Common myeloid progenitor, CD34-positive (primary cell): Measurements from ENCODE around the gene DCBLD1.

Experiments
- CTCF ChIA-PET: fragments of 350-600 bp; sonication (Branson Sonifier 250); formaldehyde crosslinking; loops from one replicate; lab custom pipeline; 2021; ENCODE audit warnings: antibody characterized with exemption; lab: Charles Lee
- POLR2A ChIA-PET: fragments of 350-600 bp; sonication (Branson Sonifier 250); formaldehyde crosslinking; loops from one replicate; lab custom pipeline; 2021; ENCODE audit warnings: antibody characterized with exemption; lab: Charles Lee
- DNase-seq, 3 donors: peaks; one replicate each; pipeline versions ENCODE4 v3.0.0 to v3.0.0-alpha.2; 2013
- H3K27ac ChIP-seq, 2 experiments: 1 replicate in 1 of 2; 2 replicates in 1 of 2; pipeline ENCODE4 v1.7.0; 2013; ENCODE audit warnings: inconsistent platforms in 2 of 2, low read length in 2 of 2, mild to moderate bottlenecking in 2 of 2, low read depth in 1 of 2, moderate library complexity in 1 of 2; ENCODE audit not compliant: severe bottlenecking in 2 of 2, insufficient read depth in 1 of 2, poor library complexity in 1 of 2
- H3K27me3 ChIP-seq, 5 experiments: replicated peaks in 2 of 5; 1 replicate in 3 of 5; 2 replicates in 2 of 5; pipeline versions ENCODE4 v1.6.1 to v1.7.0; 2013; ENCODE audit warnings: low read length in 4 of 5, mild to moderate bottlenecking in 2 of 5, moderate library complexity in 2 of 5, inconsistent platforms in 1 of 5; ENCODE audit not compliant: insufficient read depth in 5 of 5, control insufficient read depth in 4 of 5
- H3K36me3 ChIP-seq, 4 experiments: 1 replicate in 2 of 4; 2 replicates in 2 of 4; pipeline versions ENCODE4 v1.6.1 to v1.7.0; 2013; ENCODE audit warnings: low read length in 3 of 4, control low read depth in 1 of 4, mild to moderate bottlenecking in 1 of 4; ENCODE audit not compliant: control insufficient read depth in 4 of 4, insufficient read depth in 4 of 4
- H3K4me1 ChIP-seq, 4 experiments: 1 replicate in 3 of 4; 2 replicates in 1 of 4; pipeline versions ENCODE4 v1.6.1 to v1.7.1; 2013; ENCODE audit warnings: low read length in 3 of 4, mild to moderate bottlenecking in 3 of 4, control low read depth in 1 of 4, inconsistent platforms in 1 of 4, moderate library complexity in 1 of 4; ENCODE audit not compliant: control insufficient read depth in 4 of 4, insufficient read depth in 4 of 4; ENCODE audit errors: control extremely low read depth in 1 of 4
- H3K4me3 ChIP-seq, 7 experiments: 1 replicate in 4 of 7; 2 replicates in 3 of 7; pipeline versions ENCODE4 v1.5.1 to v1.7.0; 2013; ENCODE audit warnings: mild to moderate bottlenecking in 7 of 7, low read length in 6 of 7, moderate library complexity in 6 of 7, inconsistent platforms in 2 of 7, low read depth in 2 of 7, control low read depth in 1 of 7; ENCODE audit not compliant: insufficient read depth in 4 of 7, control insufficient read depth in 1 of 7; ENCODE audit errors: extremely low read depth in 1 of 7
- H3K9me3 ChIP-seq, 5 experiments: 1 replicate in 4 of 5; 2 replicates in 1 of 5; pipeline versions ENCODE4 v1.6.1 to v1.7.1; 2013; ENCODE audit warnings: low read length in 4 of 5, mild to moderate bottlenecking in 2 of 5, inconsistent platforms in 1 of 5, low read depth in 1 of 5, moderate library complexity in 1 of 5; ENCODE audit not compliant: control insufficient read depth in 4 of 5, insufficient read depth in 2 of 5; ENCODE audit errors: control extremely low read depth in 1 of 5
- WGBS: methylation state at CpG from one replicate; pipeline ENCODE4 v1.1.5; 2013; ENCODE audit not compliant: insufficient coverage; 5-methylcytosine and 5-hydroxymethylcytosine counted together

Gene DCBLD1

DNA sequence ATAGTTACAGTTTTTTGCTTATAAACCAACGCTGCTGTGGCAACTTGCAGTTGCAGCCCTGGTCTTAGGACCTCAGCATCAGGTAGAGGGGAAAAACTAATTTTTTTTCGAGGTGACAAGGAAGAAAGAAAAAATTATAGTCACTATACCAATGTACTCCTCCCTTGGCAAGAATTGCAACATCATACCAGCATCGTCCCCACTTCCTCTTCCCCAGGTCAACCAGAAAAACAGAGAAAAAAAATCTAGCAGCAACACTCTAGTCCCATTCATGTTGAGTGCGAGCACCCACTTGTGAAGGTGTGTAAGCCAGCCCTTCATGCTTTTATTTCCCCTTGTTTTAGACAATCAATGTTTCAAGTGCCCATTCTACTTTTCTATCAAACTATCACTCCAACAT, 13.1 kb upstream of the DCBLD1 start:
- POLR2A ChIA-PET = no interaction called here
- DNase-seq = peak in 2 of 3 donors; percentile 69 to 73
- no peak overlapping the region for H3K27ac ChIP-seq
- no peaks in the 10 kb centered on the region for H3K36me3 ChIP-seq
- CTCF ChIA-PET = interaction anchor here (0.9 to 1.7 kb wide), 3 partner anchors 10 to 82 kb away, joined by 3 to 13 read pairs (median 3); no protein-coding TSS in a partner anchor
- no peaks in the 10 kb centered on the region for H3K9me3 ChIP-seq
- 73% methylated on average over 1 of the region's 4 CpGs for WGBS
- H3K4me1 ChIP-seq = peaks cover 0 to 10% (median 7%) of the 10 kb centered on the region in 4 experiments
- H3K4me3 ChIP-seq = no peak overlapping the region
- peaks cover 0 to 3% (median 0%) of the 10 kb centered on the region in 5 experiments for H3K27me3 ChIP-seq

GRCh38 chr6:117469791-117470190, 12.7 kb upstream of the DCBLD1 start:
- Histone ChIP-seq H3K36me3 (no peaks in the 10 kb centered on the region), H3K4me3 (no peak overlapping the region), H3K27me3 (peaks cover 0 to 3% (median 0%) of the 10 kb centered on the region in 5 experiments), H3K27ac (no peak overlapping the region), H3K9me3 (no peaks in the 10 kb centered on the region), H3K4me1 (peaks cover 0 to 10% (median 7%) of the 10 kb centered on the region in 4 experiments)
- ChIA-PET POLR2A (no interaction called here), CTCF (no interaction called here)
- 96% methylated on average over 3 of the region's 3 CpGs for WGBS
- DNase-seq = no peak

DNA sequence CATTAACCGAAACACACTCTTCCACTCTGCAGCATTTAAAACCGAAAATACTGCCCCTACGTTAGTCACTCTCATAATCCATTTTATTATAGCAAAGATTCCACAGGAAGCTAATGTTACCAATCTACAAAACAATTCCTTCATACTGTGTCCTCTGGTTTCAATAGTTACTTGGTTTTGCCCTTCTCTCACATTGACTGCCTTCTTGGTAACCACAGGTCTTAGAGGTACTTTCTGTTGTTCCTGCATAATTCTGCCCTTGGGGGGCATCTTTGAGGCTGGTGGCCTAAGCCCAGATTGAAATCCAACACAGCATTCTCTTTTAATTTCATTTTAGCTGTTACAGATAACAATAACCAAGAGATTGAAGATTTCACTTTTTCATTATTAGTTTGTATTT, 9.8 kb upstream of the DCBLD1 start:
- no peaks in the 10 kb centered on the region for H3K27me3 ChIP-seq
- ChIA-PET POLR2A (no interaction called here), CTCF (no interaction called here)

DNA sequence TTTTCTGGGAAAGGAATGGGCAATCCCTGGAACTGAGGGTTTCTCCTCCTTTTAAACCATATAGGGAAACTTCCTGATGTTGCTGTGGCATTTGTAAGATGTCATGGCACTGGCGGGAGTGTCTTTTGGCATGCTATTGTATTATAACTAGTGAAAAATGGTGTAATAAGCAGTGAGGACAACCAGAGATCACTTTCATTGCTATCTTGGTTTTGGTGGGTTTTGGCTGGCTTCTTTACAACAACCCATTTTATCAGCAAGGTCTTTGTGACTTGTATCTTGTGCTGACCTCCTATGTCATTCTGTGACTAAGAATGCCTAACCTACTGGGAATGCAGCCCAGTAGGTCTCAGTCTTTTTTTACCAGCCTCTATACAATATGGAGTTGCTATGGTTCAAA, 9.1 kb upstream of the DCBLD1 start:
- Histone ChIP-seq H3K9me3 (no peaks in the 10 kb centered on the region), H3K36me3 (no peaks in the 10 kb centered on the region), H3K4me3 (no peak overlapping the region), H3K27ac (no peak overlapping the region), H3K27me3 (no peaks in the 10 kb centered on the region), H3K4me1 (peaks cover 0 to 10% (median 7%) of the 10 kb centered on the region in 4 experiments)
- no peak for DNase-seq
- ChIA-PET CTCF (no interaction called here), POLR2A (interaction anchor here (0.5 kb wide), 1 partner anchor 74 kb away, joined by 3 read pairs; no protein-coding TSS in a partner anchor)
- no CpG with 5 or more reads among the region's 1 CpG for WGBS

More for the DNA sequence above, 9.8 kb upstream of the DCBLD1 start:
- whole genome bisulfite sequencing = 96% methylated on average over 3 of the region's 3 CpGs
- no peaks in the 10 kb centered on the region for H3K9me3 ChIP-seq
- peaks cover 0 to 10% (median 7%) of the 10 kb centered on the region in 4 experiments for H3K4me1 ChIP-seq
- DNase-seq = no peak
- H3K4me3 ChIP-seq = no peak overlapping the region
- H3K36me3 ChIP-seq = no peaks in the 10 kb centered on the region
- no peak overlapping the region for H3K27ac ChIP-seq

DNA sequence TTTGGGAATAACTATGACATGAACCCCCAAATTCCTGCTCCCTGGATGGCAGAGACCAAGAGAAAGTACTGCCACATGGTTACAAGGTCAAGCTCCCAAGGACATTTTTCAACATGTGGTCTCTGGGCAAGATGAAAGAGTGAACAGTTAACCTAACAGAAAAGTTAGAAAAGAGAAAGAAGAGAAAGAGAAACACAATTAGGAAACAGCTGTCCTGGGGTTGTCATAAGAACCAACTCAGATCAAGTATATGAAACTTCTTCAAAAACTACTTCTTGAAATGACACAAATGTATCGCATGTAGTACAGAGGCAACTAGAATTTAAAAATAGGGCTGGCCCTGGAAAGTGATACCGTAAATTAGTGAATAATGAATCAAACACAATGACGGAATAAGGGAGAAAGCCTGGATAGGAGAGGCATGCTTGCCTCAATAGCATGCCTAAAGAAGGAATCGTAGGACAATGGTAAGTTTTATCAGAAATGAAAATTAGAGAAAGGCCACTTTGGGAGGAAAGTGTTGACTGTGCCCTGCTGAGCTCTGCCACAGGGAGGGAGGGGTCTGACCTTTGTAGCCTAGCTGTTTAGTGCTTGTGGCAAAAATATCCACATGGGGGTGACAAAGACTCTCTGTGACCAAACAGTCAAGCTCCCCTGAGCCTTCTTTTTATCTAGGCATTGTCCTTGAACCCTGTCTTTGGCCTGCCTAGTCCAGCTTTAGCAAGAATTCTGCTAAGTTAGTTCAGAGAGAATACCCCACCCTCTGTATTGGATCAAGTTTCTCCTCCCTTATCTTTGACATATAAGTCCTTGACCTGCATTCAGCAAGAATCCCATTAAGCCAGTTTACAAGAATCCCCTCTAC, 4.3 kb upstream of the DCBLD1 start:
- Histone ChIP-seq H3K27ac (no peak overlapping the region), H3K4me1 (peaks cover 0 to 16% (median 9%) of the 10 kb centered on the region in 4 experiments), H3K9me3 (no peaks in the 10 kb centered on the region), H3K36me3 (no peaks in the 10 kb centered on the region), H3K4me3 (no peak overlapping the region), H3K27me3 (peaks cover 13 to 30% (median 19%) of the 10 kb centered on the region in 5 experiments)
- ChIA-PET POLR2A (no interaction called here), CTCF (interaction anchor here (0.6 to 5.9 kb wide), 14 partner anchors 10 to 127 kb away, joined by 3 to 71 read pairs (median 4); partner anchors contain the start of gene GOPC)
- DNase-seq = peak; percentile 40 to 66 (median 65)
- 96% methylated on average over 4 of the region's 4 CpGs for WGBS

GRCh38 chr6:117478853-117479231, 3.6 kb upstream of the DCBLD1 start:
- no peak overlapping the region for H3K27ac ChIP-seq
- H3K4me1 ChIP-seq = peaks cover 4 to 21% (median 16%) of the 10 kb centered on the region in 4 experiments
- no peak overlapping the region for H3K4me3 ChIP-seq
- ChIA-PET POLR2A (no interaction called here), CTCF (interaction anchor here (0.6 to 5.9 kb wide), 11 partner anchors 10 to 127 kb away, joined by 3 to 71 read pairs (median 4); no protein-coding TSS in a partner anchor)
- peaks cover 16 to 36% (median 19%) of the 10 kb centered on the region in 5 experiments for H3K27me3 ChIP-seq
- no peak for DNase-seq
- H3K36me3 ChIP-seq = no peaks in the 10 kb centered on the region
- H3K9me3 ChIP-seq = no peaks in the 10 kb centered on the region
- WGBS = 100% methylated on average over 2 of the region's 6 CpGs

DNA sequence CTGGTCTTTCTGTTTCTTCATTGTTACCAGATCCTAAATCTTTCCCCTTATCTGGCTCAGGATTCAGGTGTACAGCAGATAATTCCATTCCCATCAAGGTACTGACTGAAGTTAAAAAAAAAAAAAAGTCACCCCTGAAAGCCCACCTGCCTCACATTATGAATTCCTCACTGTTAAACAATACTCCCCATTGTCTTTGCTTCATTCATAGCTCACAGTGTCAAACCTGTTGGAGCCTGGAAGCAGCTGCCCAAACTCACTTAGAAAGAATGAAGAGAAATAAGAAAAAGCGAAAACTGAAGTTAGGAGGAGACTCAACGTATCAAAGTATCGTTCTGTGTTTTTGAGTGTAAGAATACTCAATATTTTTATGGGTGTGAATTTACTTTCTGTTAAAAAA, 1.8 kb upstream of the DCBLD1 start:
- Histone ChIP-seq H3K36me3 (no peaks in the 10 kb centered on the region), H3K9me3 (no peaks in the 10 kb centered on the region), H3K4me1 (peaks cover 4 to 23% (median 20%) of the 10 kb centered on the region in 4 experiments), H3K27ac (no peak overlapping the region), H3K27me3 (peaks cover 19 to 54% (median 27%) of the 10 kb centered on the region in 5 experiments), H3K4me3 (no peak overlapping the region)
- no CpG with 5 or more reads among the region's 3 CpGs for WGBS
- ChIA-PET CTCF (interaction anchor here (1.4 to 5.9 kb wide), 6 partner anchors 12 to 125 kb away, joined by 4 to 71 read pairs (median 11); no protein-coding TSS in a partner anchor), POLR2A (interaction anchor here (0.6 kb wide), 1 partner anchor 127 kb away, joined by 4 read pairs; no protein-coding TSS in a partner anchor)
- no peak for DNase-seq
